Measurements from ENCODE around the gene NAALADL1. TPM values are rescaled to one million over a fixed set of nuclear protein-coding genes. Genes with fewer than 3 reads are reported as not detected.

Gene NAALADL1
- total RNA-seq, 5 donors from 2014 or later (not counting 1 experiment from before 2014, with no cell fraction given): 10.2 to 30.1 (median 26.1) TPM

DNA sequence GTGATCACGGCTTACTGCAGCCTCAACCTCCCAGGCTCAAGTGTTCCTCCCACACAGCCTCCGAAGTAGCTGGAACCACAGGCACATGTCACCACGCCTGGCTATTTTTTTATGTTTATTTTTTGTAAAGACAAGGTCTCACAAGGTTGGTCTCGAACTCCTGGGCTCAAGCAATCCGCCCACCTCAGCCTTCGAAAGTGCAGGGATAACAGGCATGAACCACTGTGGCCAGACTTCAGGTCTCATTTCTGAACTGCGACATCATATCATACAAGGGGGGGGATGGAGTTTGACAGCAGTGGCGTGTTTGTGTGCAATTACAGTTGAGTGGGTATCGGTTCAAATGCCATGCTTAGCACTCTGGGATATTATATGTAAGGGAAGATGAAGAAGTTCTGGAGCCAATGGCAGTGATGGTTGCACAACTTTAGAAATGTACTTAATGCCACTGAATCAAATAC, 6.9 kb downstream of the NAALADL1 start:
- peaks cover 0 to 13% of the 10 kb centered on the region in 2 experiments for H3K27me3 ChIP-seq (replicated peaks in 1 of 2; ENCODE audit: control insufficient read depth in 2 of 2, extremely low read depth in 1 of 2, insufficient read depth in 2 of 2, low read length in 1 of 2)
- H3K36me3 ChIP-seq (ENCODE audit: control insufficient read depth in 2 of 2, extremely low read depth in 1 of 2, insufficient read depth in 1 of 2, low read length in 1 of 2): no peaks in the 10 kb centered on the region
- H3K27me3 Mint-ChIP-seq: no peaks in the 10 kb centered on the region
- no peak overlapping the region for H3K27ac ChIP-seq (ENCODE audit: low read length)
- WGBS (ENCODE audit: insufficient coverage): 86% methylated on average over 4 of the region's 9 CpGs
- DNase-seq (no peak), ATAC-seq (replicated peaks in 1 of 4) (no peak)
- H3K4me3 Mint-ChIP-seq: no peak overlapping the region
- ChIA-PET POLR2A (no interaction called here), CTCF (no interaction called here)
- H3K36me3 Mint-ChIP-seq: no peaks in the 10 kb centered on the region
- no peak overlapping the region for H3K27ac Mint-ChIP-seq
- H3K9me3 ChIP-seq: no peaks in the 10 kb centered on the region
- peaks cover 28 to 36% (median 29%) of the 10 kb centered on the region in 3 donors for H3K4me1 Mint-ChIP-seq
- H3K4me3 ChIP-seq (ENCODE audit: control insufficient read depth in 1 of 2, extremely low read depth in 1 of 2, low read length in 1 of 2): no peak overlapping the region
- H3K4me1 ChIP-seq (ENCODE audit: control insufficient read depth in 1 of 2, extremely low read depth in 1 of 2, insufficient read depth in 2 of 2, low read length in 2 of 2): peaks cover 8 to 36% of the 10 kb centered on the region in 2 experiments
- no peaks in the 10 kb centered on the region for H3K9me3 Mint-ChIP-seq

DNA sequence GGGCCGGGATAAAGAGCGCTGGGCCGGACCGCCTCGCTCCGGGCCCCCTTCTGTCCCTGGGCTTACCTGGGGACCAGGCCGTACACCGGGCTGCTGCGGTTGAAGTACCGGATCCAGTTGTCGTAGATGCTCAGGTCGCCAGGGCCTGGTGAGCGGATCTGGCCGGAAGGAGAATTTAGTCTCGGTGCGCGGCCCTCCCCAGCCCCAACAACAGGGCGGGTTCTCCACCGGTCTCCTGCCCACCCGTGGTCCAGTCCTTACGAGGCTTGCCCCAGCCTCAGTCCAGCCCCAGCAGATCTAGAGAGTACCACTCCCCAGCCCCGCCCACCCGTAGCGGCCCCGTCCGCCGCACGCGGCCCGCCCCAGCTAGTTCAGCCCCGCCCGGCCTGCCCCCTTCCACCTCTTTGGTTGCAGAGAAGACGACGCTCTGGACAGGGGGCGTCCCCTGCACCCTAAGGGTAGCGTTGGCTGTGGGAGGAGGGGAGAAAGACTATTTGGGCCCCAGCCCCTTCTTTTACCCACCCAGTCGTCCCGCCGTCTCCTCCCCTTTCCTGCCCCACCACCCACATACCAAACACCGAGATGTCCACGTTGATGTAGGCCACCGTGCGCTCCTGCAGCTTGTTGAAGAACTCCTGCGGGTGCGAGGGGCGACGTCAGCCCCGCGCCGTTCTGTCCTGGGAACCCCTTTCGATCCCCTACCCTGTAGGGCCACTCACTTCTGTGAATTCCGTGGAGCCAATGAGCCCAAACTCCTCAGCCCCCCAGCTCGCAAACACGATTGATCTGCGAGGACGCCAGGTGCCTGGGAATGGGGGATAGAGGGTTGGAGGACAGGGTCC, 10.6 kb downstream of the NAALADL1 start:
- peak overlapping the region in 1 of 2 donors; percentile 47 for H3K4me3 ChIP-seq (ENCODE audit: control insufficient read depth in 1 of 2, extremely low read depth in 1 of 2, low read length in 1 of 2)
- H3K4me1 ChIP-seq (ENCODE audit: control insufficient read depth in 1 of 2, extremely low read depth in 1 of 2, insufficient read depth in 2 of 2, low read length in 2 of 2): peaks cover 0 to 30% of the 10 kb centered on the region in 2 experiments
- Mint-ChIP-seq H3K27ac (peak overlapping the region; percentile 80 to 94), H3K9me3 (no peaks in the 10 kb centered on the region), H3K4me3 (peak overlapping the region; percentile 78 to 83 (median 82)), H3K36me3 (peaks cover 8% of the 10 kb centered on the region), H3K4me1 (peaks cover 20 to 29% (median 23%) of the 10 kb centered on the region in 3 donors), H3K27me3 (no peaks in the 10 kb centered on the region)
- H3K36me3 ChIP-seq (ENCODE audit: control insufficient read depth in 2 of 2, extremely low read depth in 1 of 2, insufficient read depth in 1 of 2, low read length in 1 of 2): peaks cover 0 to 13% of the 10 kb centered on the region in 2 donors
- POLR2A ChIA-PET: no interaction called here
- WGBS (ENCODE audit: insufficient coverage): 40% methylated on average over 27 of the region's 56 CpGs
- DNase-seq (peak in 13 of 35 experiments; percentile 6 to 38 (median 20)), ATAC-seq (replicated peaks in 1 of 4) (peak; percentile 66 to 69 (median 68))
- H3K27ac ChIP-seq (ENCODE audit: low read length): no peak overlapping the region
- H3K9me3 ChIP-seq: no peaks in the 10 kb centered on the region
- CTCF ChIA-PET: no interaction called here
- peaks cover 0 to 1% of the 10 kb centered on the region in 2 experiments for H3K27me3 ChIP-seq (replicated peaks in 1 of 2; ENCODE audit: control insufficient read depth in 2 of 2, extremely low read depth in 1 of 2, insufficient read depth in 2 of 2, low read length in 1 of 2)

DNA sequence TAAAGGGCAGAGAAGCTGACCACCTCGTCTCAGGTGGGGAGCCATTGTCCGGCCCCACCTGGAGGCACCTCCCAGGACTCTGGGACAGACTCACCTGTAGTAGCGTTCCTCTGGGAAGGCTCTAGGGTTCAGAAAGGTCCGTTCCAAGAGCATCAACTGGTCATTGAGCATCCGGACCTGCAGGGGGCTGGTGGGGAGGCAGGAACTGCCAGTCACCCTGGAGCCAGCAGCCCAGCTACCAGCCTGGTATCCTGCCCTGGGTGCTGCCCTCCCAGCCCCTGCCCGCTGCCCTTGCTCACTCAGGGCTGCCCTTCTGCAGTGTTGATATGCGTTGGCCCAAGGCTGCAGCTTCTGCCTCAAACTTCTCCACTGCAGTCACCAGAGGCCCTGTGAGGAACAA, 12.6 kb downstream of the NAALADL1 start:
- no peaks in the 10 kb centered on the region for H3K27me3 ChIP-seq (replicated peaks in 1 of 2; ENCODE audit: control insufficient read depth in 2 of 2, extremely low read depth in 1 of 2, insufficient read depth in 2 of 2, low read length in 1 of 2)
- ATAC-seq (replicated peaks in 1 of 4): no peak
- peaks cover 0 to 42% of the 10 kb centered on the region in 2 experiments for H3K4me1 ChIP-seq (ENCODE audit: control insufficient read depth in 1 of 2, extremely low read depth in 1 of 2, insufficient read depth in 2 of 2, low read length in 2 of 2)
- H3K36me3 ChIP-seq (ENCODE audit: control insufficient read depth in 2 of 2, extremely low read depth in 1 of 2, insufficient read depth in 1 of 2, low read length in 1 of 2): peaks cover 0 to 13% of the 10 kb centered on the region in 2 donors
- ChIA-PET POLR2A (no interaction called here), CTCF (no interaction called here)
- no peaks in the 10 kb centered on the region for H3K27me3 Mint-ChIP-seq
- peak overlapping the region in 1 of 2 donors; percentile 94 for H3K27ac Mint-ChIP-seq
- peaks cover 24 to 39% (median 31%) of the 10 kb centered on the region in 3 donors for H3K4me1 Mint-ChIP-seq
- no peaks in the 10 kb centered on the region for H3K9me3 Mint-ChIP-seq
- H3K36me3 Mint-ChIP-seq: peaks cover 8% of the 10 kb centered on the region
- 99% methylated on average over 7 of the region's 7 CpGs for WGBS (ENCODE audit: insufficient coverage)
- no peak for DNase-seq
- no peak overlapping the region for H3K4me3 Mint-ChIP-seq
- H3K27ac ChIP-seq (ENCODE audit: low read length): no peak overlapping the region
- H3K4me3 ChIP-seq (ENCODE audit: control insufficient read depth in 1 of 2, extremely low read depth in 1 of 2, low read length in 1 of 2): no peak overlapping the region
- H3K9me3 ChIP-seq: no peaks in the 10 kb centered on the region

DNA sequence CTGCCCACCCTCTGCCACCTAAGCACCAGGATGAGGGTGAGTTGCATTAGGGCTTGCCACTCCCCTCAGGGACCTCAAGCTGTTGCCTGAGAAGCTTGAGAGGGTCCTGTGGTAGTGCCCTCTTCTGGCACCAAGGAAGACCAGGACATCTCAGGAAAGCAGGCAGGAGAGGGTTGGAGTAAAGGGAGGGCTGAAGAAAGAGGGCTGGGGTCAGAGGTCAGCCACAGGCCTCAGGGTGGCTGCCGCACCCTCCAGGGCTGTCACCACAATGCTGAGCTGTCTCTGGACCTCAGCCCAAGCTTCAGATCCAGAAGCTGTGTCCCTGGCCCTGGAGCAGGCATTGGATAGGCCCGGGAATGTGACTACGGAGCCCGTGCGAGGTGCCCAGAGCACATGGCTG, 13.3 kb downstream of the NAALADL1 start:
- WGBS (ENCODE audit: insufficient coverage): 93% methylated on average over 5 of the region's 5 CpGs
- no peak overlapping the region for H3K27ac ChIP-seq (ENCODE audit: low read length)
- ChIA-PET POLR2A (no interaction called here), CTCF (no interaction called here)
- no peaks in the 10 kb centered on the region for H3K27me3 Mint-ChIP-seq
- no peak overlapping the region for H3K4me3 ChIP-seq (ENCODE audit: control insufficient read depth in 1 of 2, extremely low read depth in 1 of 2, low read length in 1 of 2)
- H3K4me3 Mint-ChIP-seq: no peak overlapping the region
- H3K4me1 Mint-ChIP-seq: peaks cover 24 to 43% (median 35%) of the 10 kb centered on the region in 3 donors
- H3K27me3 ChIP-seq (replicated peaks in 1 of 2; ENCODE audit: control insufficient read depth in 2 of 2, extremely low read depth in 1 of 2, insufficient read depth in 2 of 2, low read length in 1 of 2): no peaks in the 10 kb centered on the region
- peaks cover 0 to 13% of the 10 kb centered on the region in 2 donors for H3K36me3 ChIP-seq (ENCODE audit: control insufficient read depth in 2 of 2, extremely low read depth in 1 of 2, insufficient read depth in 1 of 2, low read length in 1 of 2)
- no peaks in the 10 kb centered on the region for H3K9me3 Mint-ChIP-seq
- H3K27ac Mint-ChIP-seq: no peak overlapping the region
- ATAC-seq (replicated peaks in 1 of 4): no peak
- peaks cover 8% of the 10 kb centered on the region for H3K36me3 Mint-ChIP-seq
- no peak for DNase-seq
- peaks cover 0 to 49% of the 10 kb centered on the region in 2 experiments for H3K4me1 ChIP-seq (ENCODE audit: control insufficient read depth in 1 of 2, extremely low read depth in 1 of 2, insufficient read depth in 2 of 2, low read length in 2 of 2)
- H3K9me3 ChIP-seq: no peaks in the 10 kb centered on the region

DNA sequence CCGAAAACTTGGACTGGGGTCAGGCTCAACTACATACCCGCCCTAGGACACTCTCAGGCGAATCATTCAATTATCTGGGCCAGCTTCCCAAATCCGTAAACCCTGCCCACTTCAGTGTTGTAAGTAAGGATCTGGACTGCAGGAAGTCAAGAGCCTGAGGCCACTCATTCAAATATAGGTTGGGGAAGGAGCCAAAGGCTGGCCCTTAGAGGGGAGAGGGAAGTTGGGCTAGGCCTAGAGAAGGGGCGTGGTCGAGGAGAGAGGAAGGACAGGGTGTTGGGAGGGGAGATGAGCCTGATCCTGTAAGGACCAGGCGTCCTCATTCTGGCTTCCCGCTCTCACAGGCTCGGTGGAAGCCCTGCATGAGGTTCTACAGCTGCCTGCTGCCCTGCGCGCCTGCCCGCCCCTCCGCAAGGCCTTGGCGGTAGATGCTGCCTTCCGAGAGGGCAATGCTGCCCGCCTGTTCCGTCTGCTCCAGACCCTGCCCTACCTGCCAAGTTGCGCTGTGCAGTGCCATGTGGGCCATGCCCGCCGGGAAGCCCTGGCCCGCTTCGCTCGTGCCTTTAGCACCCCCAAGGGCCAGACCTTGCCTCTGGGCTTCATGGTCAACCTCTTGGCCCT, 14.4 kb downstream of the NAALADL1 start:
- H3K36me3 ChIP-seq (ENCODE audit: control insufficient read depth in 2 of 2, extremely low read depth in 1 of 2, insufficient read depth in 1 of 2, low read length in 1 of 2): peaks cover 0 to 13% of the 10 kb centered on the region in 2 donors
- no peaks in the 10 kb centered on the region for H3K27me3 Mint-ChIP-seq
- no peak overlapping the region for H3K27ac Mint-ChIP-seq
- H3K27ac ChIP-seq (ENCODE audit: low read length): no peak overlapping the region
- H3K4me1 Mint-ChIP-seq: peaks cover 24 to 43% (median 35%) of the 10 kb centered on the region in 3 donors
- H3K4me3 ChIP-seq (ENCODE audit: control insufficient read depth in 1 of 2, extremely low read depth in 1 of 2, low read length in 1 of 2): no peak overlapping the region
- peaks cover 0 to 52% of the 10 kb centered on the region in 2 experiments for H3K4me1 ChIP-seq (ENCODE audit: control insufficient read depth in 1 of 2, extremely low read depth in 1 of 2, insufficient read depth in 2 of 2, low read length in 2 of 2)
- peak overlapping the region in 1 of 3 donors; percentile 43 for H3K4me3 Mint-ChIP-seq
- ATAC-seq (replicated peaks in 1 of 4): no peak
- no peaks in the 10 kb centered on the region for H3K9me3 ChIP-seq
- no peaks in the 10 kb centered on the region for H3K9me3 Mint-ChIP-seq
- DNase-seq: no peak
- no peaks in the 10 kb centered on the region for H3K27me3 ChIP-seq (replicated peaks in 1 of 2; ENCODE audit: control insufficient read depth in 2 of 2, extremely low read depth in 1 of 2, insufficient read depth in 2 of 2, low read length in 1 of 2)
- peaks cover 8% of the 10 kb centered on the region for H3K36me3 Mint-ChIP-seq
- ChIA-PET CTCF (no interaction called here), POLR2A (no interaction called here)
- whole genome bisulfite sequencing (ENCODE audit: insufficient coverage): 95% methylated on average over 21 of the region's 23 CpGs

DNA sequence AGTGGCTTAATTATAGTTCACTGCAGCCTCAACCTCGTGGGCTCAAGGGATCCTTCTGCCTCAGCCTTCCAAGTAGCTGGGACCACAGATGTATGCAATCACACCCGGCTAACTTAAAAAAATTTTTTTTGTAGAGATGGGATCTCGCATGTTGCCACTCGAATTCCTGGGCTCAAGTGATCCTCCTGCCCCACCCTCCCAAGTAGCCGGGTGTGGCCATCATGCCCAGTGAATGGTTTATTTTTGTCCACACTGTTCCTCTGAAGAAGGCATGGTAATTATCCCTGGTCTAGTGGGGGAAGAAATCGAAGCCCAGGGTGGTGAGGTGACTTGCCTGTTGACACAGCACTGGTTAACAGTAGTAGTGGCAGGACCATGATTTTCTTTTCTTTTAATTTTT, 15.5 kb downstream of the NAALADL1 start:
- 75% methylated on average over 1 of the region's 6 CpGs for WGBS (ENCODE audit: insufficient coverage)
- no peak overlapping the region for H3K4me3 ChIP-seq (ENCODE audit: control insufficient read depth in 1 of 2, extremely low read depth in 1 of 2, low read length in 1 of 2)
- POLR2A ChIA-PET: no interaction called here
- Mint-ChIP-seq H3K9me3 (no peaks in the 10 kb centered on the region), H3K4me1 (peaks cover 24 to 38% (median 31%) of the 10 kb centered on the region in 3 donors), H3K27me3 (no peaks in the 10 kb centered on the region), H3K27ac (no peak overlapping the region), H3K36me3 (peaks cover 8% of the 10 kb centered on the region), H3K4me3 (peak overlapping the region; percentile 74 to 85 (median 80))
- peaks cover 0 to 45% of the 10 kb centered on the region in 2 experiments for H3K4me1 ChIP-seq (ENCODE audit: control insufficient read depth in 1 of 2, extremely low read depth in 1 of 2, insufficient read depth in 2 of 2, low read length in 2 of 2)
- no peaks in the 10 kb centered on the region for H3K9me3 ChIP-seq
- H3K27me3 ChIP-seq (replicated peaks in 1 of 2; ENCODE audit: control insufficient read depth in 2 of 2, extremely low read depth in 1 of 2, insufficient read depth in 2 of 2, low read length in 1 of 2): no peaks in the 10 kb centered on the region
- H3K36me3 ChIP-seq (ENCODE audit: control insufficient read depth in 2 of 2, extremely low read depth in 1 of 2, insufficient read depth in 1 of 2, low read length in 1 of 2): peaks cover under 1 to 19% of the 10 kb centered on the region in 2 donors
- no peak for DNase-seq
- no peak overlapping the region for H3K27ac ChIP-seq (ENCODE audit: low read length)
- CTCF ChIA-PET: no interaction called here
- ATAC-seq (replicated peaks in 1 of 4): no peak
